ENCODE measurements around the gene SLC29A3.

GRCh38 chr10:71301371-71301916, 17.6 kb upstream of the SLC29A3 start:
- TF ChIP-seq BHLHE40 (IDR thresholded peaks at IDR 0.05; ENCODE audit: borderline replicate concordance) (no peak), FOXM1 (IDR thresholded peaks at IDR 0.05; ENCODE audit: borderline replicate concordance) (no peak), SUZ12 (IDR thresholded peaks at IDR 0.05) (no peak), ELF4 (IDR thresholded peaks at IDR 0.05) (no peak)

Measured in HEK293T (cell line).